Measurements from ENCODE around the gene B3GNT5.

The B3GNT5 gene

DNA sequence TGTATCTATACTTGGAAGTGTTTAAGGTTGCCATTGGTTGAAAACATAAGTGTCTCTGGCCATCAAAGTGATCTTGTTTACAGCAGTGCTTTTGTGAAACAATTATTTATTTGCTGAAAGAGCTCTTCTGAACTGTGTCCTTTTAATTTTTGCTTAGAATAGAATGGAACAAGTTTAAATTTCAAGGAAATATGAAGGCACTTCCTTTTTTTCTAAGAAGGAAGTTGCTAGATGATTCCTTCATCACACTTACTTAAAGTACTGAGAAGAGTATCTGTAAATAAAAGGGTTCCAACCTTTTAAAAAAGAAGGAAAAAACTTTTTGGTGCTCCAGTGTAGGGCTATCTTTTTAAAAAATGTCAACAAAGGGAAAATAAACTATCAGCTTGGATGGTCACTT, 19.7 kb downstream of the B3GNT5 start:
- Histone ChIP-seq H3K36me3 (ENCODE audit: control insufficient read depth in 2 of 2, insufficient read depth in 1 of 2, low read length in 2 of 2) (peaks cover 0 to 11% of the 10 kb centered on the region in 2 experiments; a peak in 1 of 3 replicates), H3K27ac (ENCODE audit: extremely low read depth, low read depth, low read length) (no peak overlapping the region), H3K4me1 (ENCODE audit: control insufficient read depth, insufficient read depth, low read length) (no peaks in the 10 kb centered on the region), H3K4me3 (ENCODE audit: low read depth, low read length) (no peak overlapping the region), H3K9me3 (ENCODE audit: control insufficient read depth, insufficient read depth, low read depth, low read length) (no peaks in the 10 kb centered on the region)
- no peak for TF ChIP-seq ZNF121 (tag by site-specific recombination; IDR thresholded peaks at IDR 0.05)
- TF ChIP-seq ZNF623 (tag by site-specific recombination; IDR thresholded peaks at IDR 0.05), result no peak
- TF ChIP-seq, protein P1, sequence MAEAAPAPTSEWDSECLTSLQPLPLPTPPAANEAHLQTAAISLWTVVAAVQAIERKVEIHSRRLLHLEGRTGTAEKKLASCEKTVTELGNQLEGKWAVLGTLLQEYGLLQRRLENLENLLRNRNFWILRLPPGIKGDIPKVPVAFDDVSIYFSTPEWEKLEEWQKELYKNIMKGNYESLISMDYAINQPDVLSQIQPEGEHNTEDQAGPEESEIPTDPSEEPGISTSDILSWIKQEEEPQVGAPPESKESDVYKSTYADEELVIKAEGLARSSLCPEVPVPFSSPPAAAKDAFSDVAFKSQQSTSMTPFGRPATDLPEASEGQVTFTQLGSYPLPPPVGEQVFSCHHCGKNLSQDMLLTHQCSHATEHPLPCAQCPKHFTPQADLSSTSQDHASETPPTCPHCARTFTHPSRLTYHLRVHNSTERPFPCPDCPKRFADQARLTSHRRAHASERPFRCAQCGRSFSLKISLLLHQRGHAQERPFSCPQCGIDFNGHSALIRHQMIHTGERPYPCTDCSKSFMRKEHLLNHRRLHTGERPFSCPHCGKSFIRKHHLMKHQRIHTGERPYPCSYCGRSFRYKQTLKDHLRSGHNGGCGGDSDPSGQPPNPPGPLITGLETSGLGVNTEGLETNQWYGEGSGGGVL (tag by site-specific recombination; IDR thresholded peaks at IDR 0.05), result no peak
- TF ChIP-seq ZNF596 (tag by site-specific recombination; IDR thresholded peaks at IDR 0.05), result no peak
- TF ChIP-seq ZNF416 (tag by site-specific recombination; IDR thresholded peaks at IDR 0.05), result no peak
- no peak for TF ChIP-seq ZNF132 (tag by site-specific recombination; IDR thresholded peaks at IDR 0.05; ENCODE audit: borderline replicate concordance)
- no peak for TF ChIP-seq KLF7 (tag by site-specific recombination; IDR thresholded peaks at IDR 0.05; ENCODE audit: borderline replicate concordance)
- TF ChIP-seq ZNF23 (tag by site-specific recombination; IDR thresholded peaks at IDR 0.05; ENCODE audit: borderline replicate concordance), result no peak
- POLR2A ChIA-PET, result no interaction called here
- CTCF ChIA-PET, result no interaction called here

DNA sequence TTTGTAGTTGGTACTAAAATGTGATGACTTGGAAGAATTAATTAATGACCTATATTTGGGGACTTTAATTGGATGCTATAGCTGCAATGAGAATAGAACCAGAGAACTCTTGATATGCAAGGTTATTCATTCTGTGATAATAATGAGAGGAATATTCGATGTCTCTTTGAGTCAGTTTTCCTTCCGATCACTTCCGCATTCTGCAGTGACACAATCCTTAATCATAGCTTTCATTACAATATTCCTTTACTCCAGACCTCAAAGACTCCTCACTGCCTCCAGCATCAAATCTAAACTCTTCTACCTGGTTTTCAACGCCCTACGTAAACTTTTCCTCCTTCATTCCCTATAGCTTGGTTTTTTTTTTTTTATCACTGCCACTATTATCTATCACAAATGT, 21.6 kb downstream of the B3GNT5 start:
- no peaks in the 10 kb centered on the region for H3K4me1 ChIP-seq (ENCODE audit: control insufficient read depth, insufficient read depth, low read length)
- no peaks in the 10 kb centered on the region for H3K9me3 ChIP-seq (ENCODE audit: control insufficient read depth, insufficient read depth, low read depth, low read length)
- ChIA-PET POLR2A (no interaction called here), CTCF (interaction anchor here (0.7 kb wide), 1 partner anchor 23 kb away, joined by 4 read pairs; no protein-coding TSS in a partner anchor)
- H3K27ac ChIP-seq (ENCODE audit: extremely low read depth, low read depth, low read length), result no peak overlapping the region
- peaks cover 0 to 11% of the 10 kb centered on the region in 2 experiments; a peak in 1 of 3 replicates for H3K36me3 ChIP-seq (ENCODE audit: control insufficient read depth in 2 of 2, insufficient read depth in 1 of 2, low read length in 2 of 2)
- no peak overlapping the region for H3K4me3 ChIP-seq (ENCODE audit: low read depth, low read length)
- TF ChIP-seq OVOL3 (tag by site-specific recombination; IDR thresholded peaks at IDR 0.05) (no peak), ZNF423 (tag by site-specific recombination; IDR thresholded peaks at IDR 0.05) (no peak), ZNF664 (tag by site-specific recombination; IDR thresholded peaks at IDR 0.05) (no peak), ZNF112 (tag by site-specific recombination; IDR thresholded peaks at IDR 0.05) (no peak), YY2 (tag by site-specific recombination; IDR thresholded peaks at IDR 0.05) (no peak), HOXC10 (CRISPR knock-in tag; IDR thresholded peaks at IDR 0.05) (no peak), ZNF777 (tag by site-specific recombination; IDR thresholded peaks at IDR 0.05; ENCODE audit: borderline replicate concordance) (no peak), BCL11B (tag by site-specific recombination; IDR thresholded peaks at IDR 0.05; ENCODE audit: low read depth) (no peak), SP7 (tag by site-specific recombination; IDR thresholded peaks at IDR 0.05) (no peak), ZNF792 (tag by site-specific recombination; IDR thresholded peaks at IDR 0.05) (no peak), ZNF335 (tag by site-specific recombination; conservative IDR thresholded peaks at IDR 0.05) (no peak), KLF8 (tag by site-specific recombination; IDR thresholded peaks at IDR 0.05) (no peak), ZNF23 (tag by site-specific recombination; IDR thresholded peaks at IDR 0.05; ENCODE audit: borderline replicate concordance) (no peak)
- TF ChIP-seq, protein P2, sequence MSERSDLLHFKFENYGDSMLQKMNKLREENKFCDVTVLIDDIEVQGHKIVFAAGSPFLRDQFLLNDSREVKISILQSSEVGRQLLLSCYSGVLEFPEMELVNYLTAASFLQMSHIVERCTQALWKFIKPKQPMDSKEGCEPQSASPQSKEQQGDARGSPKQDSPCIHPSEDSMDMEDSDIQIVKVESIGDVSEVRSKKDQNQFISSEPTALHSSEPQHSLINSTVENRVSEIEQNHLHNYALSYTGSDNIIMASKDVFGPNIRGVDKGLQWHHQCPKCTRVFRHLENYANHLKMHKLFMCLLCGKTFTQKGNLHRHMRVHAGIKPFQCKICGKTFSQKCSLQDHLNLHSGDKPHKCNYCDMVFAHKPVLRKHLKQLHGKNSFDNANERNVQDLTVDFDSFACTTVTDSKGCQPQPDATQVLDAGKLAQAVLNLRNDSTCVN (tag by site-specific recombination; optimal IDR thresholded peaks at IDR 0.05), result no peak
- TF ChIP-seq, protein P3, sequence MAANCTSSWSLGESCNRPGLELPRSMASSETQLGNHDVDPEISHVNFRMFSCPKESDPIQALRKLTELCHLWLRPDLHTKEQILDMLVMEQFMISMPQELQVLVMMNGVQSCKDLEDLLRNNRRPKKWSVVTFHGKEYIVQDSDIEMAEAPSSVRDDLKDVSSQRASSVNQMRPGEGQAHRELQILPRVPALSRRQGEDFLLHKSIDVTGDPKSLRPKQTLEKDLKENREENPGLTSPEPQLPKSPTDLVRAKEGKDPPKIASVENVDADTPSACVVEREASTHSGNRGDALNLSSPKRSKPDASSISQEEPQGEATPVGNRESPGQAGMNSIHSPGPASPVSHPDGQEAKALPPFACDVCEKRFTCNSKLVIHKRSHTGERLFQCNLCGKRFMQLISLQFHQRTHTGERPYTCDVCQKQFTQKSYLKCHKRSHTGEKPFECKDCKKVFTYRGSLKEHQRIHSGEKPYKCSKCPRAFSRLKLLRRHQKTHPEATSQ (tag by site-specific recombination; IDR thresholded peaks at IDR 0.05), result no peak
- TF ChIP-seq, protein P4, sequence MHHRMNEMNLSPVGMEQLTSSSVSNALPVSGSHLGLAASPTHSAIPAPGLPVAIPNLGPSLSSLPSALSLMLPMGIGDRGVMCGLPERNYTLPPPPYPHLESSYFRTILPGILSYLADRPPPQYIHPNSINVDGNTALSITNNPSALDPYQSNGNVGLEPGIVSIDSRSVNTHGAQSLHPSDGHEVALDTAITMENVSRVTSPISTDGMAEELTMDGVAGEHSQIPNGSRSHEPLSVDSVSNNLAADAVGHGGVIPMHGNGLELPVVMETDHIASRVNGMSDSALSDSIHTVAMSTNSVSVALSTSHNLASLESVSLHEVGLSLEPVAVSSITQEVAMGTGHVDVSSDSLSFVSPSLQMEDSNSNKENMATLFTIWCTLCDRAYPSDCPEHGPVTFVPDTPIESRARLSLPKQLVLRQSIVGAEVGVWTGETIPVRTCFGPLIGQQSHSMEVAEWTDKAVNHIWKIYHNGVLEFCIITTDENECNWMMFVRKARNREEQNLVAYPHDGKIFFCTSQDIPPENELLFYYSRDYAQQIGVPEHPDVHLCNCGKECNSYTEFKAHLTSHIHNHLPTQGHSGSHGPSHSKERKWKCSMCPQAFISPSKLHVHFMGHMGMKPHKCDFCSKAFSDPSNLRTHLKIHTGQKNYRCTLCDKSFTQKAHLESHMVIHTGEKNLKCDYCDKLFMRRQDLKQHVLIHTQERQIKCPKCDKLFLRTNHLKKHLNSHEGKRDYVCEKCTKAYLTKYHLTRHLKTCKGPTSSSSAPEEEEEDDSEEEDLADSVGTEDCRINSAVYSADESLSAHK (tag by site-specific recombination; IDR thresholded peaks at IDR 0.05), result no peak
- TF ChIP-seq, protein P5, sequence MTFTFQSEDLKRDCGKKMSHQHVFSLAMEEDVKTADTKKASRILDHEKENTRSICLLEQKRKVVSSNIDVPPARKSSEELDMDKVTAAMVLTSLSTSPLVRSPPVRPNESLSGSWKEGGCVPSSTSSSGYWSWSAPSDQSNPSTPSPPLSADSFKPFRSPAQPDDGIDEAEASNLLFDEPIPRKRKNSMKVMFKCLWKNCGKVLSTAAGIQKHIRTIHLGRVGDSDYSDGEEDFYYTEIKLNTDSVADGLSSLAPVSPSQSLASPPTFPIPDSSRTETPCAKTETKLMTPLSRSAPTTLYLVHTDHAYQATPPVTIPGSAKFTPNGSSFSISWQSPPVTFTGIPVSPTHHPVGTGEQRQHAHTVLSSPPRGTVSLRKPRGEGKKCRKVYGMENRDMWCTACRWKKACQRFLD (tag by site-specific recombination; IDR thresholded peaks at IDR 0.05), result no peak
- TF ChIP-seq, protein P6, sequence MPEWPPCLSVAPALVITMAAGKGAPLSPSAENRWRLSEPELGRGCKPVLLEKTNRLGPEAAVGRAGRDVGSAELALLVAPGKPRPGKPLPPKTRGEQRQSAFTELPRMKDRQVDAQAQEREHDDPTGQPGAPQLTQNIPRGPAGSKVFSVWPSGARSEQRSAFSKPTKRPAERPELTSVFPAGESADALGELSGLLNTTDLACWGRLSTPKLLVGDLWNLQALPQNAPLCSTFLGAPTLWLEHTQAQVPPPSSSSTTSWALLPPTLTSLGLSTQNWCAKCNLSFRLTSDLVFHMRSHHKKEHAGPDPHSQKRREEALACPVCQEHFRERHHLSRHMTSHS (tag by site-specific recombination; IDR thresholded peaks at IDR 0.05), result no peak
- TF ChIP-seq, protein P7, sequence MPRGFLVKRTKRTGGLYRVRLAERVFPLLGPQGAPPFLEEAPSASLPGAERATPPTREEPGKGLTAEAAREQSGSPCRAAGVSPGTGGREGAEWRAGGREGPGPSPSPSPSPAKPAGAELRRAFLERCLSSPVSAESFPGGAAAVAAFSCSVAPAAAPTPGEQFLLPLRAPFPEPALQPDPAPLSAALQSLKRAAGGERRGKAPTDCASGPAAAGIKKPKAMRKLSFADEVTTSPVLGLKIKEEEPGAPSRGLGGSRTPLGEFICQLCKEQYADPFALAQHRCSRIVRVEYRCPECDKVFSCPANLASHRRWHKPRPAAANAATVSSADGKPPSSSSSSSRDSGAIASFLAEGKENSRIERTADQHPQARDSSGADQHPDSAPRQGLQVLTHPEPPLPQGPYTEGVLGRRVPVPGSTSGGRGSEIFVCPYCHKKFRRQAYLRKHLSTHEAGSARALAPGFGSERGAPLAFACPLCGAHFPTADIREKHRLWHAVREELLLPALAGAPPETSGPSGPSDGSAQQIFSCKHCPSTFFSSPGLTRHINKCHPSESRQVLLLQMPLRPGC (tag by site-specific recombination; IDR thresholded peaks at IDR 0.05), result no peak

Measured in HEK293 (cell line).